A549 (cell line): ENCODE data around the gene TUT7. TPM values are rescaled to one million over a fixed set of nuclear protein-coding genes. Genes with fewer than 3 reads are reported as not detected.

ENCODE experiments used
- ATAC-seq, 2 experiments: fragments of 200-7000 bp in 1 of 2; fragments of >200 bp in 1 of 2; cut with Nextera tagmentation in 1 of 2; cut with Tn5 transposase in 1 of 2; 3 replicates each; pipeline versions ENCODE4 v1.8.0 to v1.9.1; 2018 to 2020; ENCODE audit warnings: mild to moderate bottlenecking in 1 of 2, moderate library complexity in 1 of 2
- CTCF ChIA-PET: fragments of 300-600 bp; sonication (Branson Sonifier 250); formaldehyde crosslinking; extraction: SDS; loops from one replicate; lab custom pipeline; 2021; ENCODE audit warnings: antibody characterized with exemption, inconsistent platforms; lab: Yijun Ruan, JAX
- POLR2A ChIA-PET: fragments of 350-600 bp; formaldehyde crosslinking; extraction: SDS; loops from one replicate; lab custom pipeline; 2021; ENCODE audit warnings: antibody characterized with exemption, inconsistent platforms; lab: Yijun Ruan, JAX
- DNase-seq, 2 experiments: peaks; one replicate each; pipeline versions ENCODE4 v3.0.0 to v3.0.0-alpha.2; 2011 to 2016; ENCODE audit warnings: low read depth in 1 of 2, low spot score in 1 of 2
- FAIRE-seq: peaks from 2 replicates; lab custom pipeline; 2011; peaks lifted over from hg19 to GRCh38; lab: Jason Lieb, UNC
- H3K27ac ChIP-seq, 2 experiments: fragments of >200 bp; sonication (Bioruptor Twin); formaldehyde crosslinking; 3 replicates each; pipeline ENCODE4 v1.5.1; 2016 to 2017
- H3K4me1 ChIP-seq: fragments of >200 bp; sonication (Bioruptor Twin); formaldehyde crosslinking; 3 replicates; pipeline ENCODE4 v1.6.1; 2016
- H3K4me2 ChIP-seq: fragments of >200 bp; sonication (Bioruptor Twin); formaldehyde crosslinking; 3 replicates; pipeline ENCODE4 v1.6.1; 2016
- H3K4me3 ChIP-seq: fragments of >200 bp; sonication (Bioruptor Twin); formaldehyde crosslinking; 3 replicates; pipeline ENCODE4 v1.5.1; 2016
- H3K9me3 ChIP-seq: fragments of >200 bp; sonication (Bioruptor Twin); formaldehyde crosslinking; 3 replicates; pipeline ENCODE4 v1.6.1; 2016
- ATOH8 ChIP-seq: fragments of 250-450 bp; sonication (Bioruptor Pico); IDR thresholded peaks from 2 replicates; pipeline ENCODE4 v1.5.0; 2020; ENCODE audit warnings: low read depth, mild to moderate bottlenecking, moderate library complexity
- CBX2 ChIP-seq: fragments of 200-600 bp; sonication (generic); IDR thresholded peaks from 2 replicates; pipeline ENCODE4 v1.6.1; 2016; ENCODE audit warnings: low read depth, mild to moderate bottlenecking, borderline replicate concordance
- CHD2 ChIP-seq: fragments of 150-350 bp; IDR thresholded peaks from 2 replicates; pipeline ENCODE4 v1.6.1; 2014; ENCODE audit warnings: low read length; ENCODE audit not compliant: partially characterized antibody
- CHD4 ChIP-seq: fragments of 200-600 bp; sonication (generic); IDR thresholded peaks from 2 replicates; pipeline ENCODE4 v1.6.1; 2016; ENCODE audit warnings: antibody characterized with exemption, mild to moderate bottlenecking, borderline replicate concordance
- EHF ChIP-seq: fragments of 250-450 bp; sonication (Bioruptor Pico); IDR thresholded peaks from 2 replicates; pipeline ENCODE4 v1.5.0; 2020; ENCODE audit warnings: mild to moderate bottlenecking
- ELK1 ChIP-seq: fragments of 150-350 bp; IDR thresholded peaks from 2 replicates; pipeline ENCODE4 v1.6.1; 2014; ENCODE audit warnings: low read depth, mild to moderate bottlenecking, low read length
- ESRRA ChIP-seq: fragments of 150-350 bp; IDR thresholded peaks from 2 replicates; pipeline ENCODE4 v1.6.1; 2014; ENCODE audit warnings: mild to moderate bottlenecking, low read length, borderline replicate concordance
- FOXS1 ChIP-seq: fragments of 250-450 bp; sonication (Bioruptor Pico); IDR thresholded peaks from 2 replicates; pipeline ENCODE4 v1.5.0; 2020; ENCODE audit warnings: mild to moderate bottlenecking, moderate library complexity
- HDAC2 ChIP-seq: fragments of 200-600 bp; sonication (generic); IDR thresholded peaks from 2 replicates; pipeline ENCODE4 v1.6.1; 2016
- MYC ChIP-seq: IDR thresholded peaks from 2 replicates; pipeline ENCODE4 v1.6.1; 2012; ENCODE audit warnings: mild to moderate bottlenecking, inconsistent platforms, low read length, improper control_type of control experiment, borderline replicate concordance
- NFE2L2 ChIP-seq: fragments of 150-350 bp; conservative IDR thresholded peaks from 2 replicates; pipeline ENCODE4 v1.6.1; 2014; ENCODE audit warnings: low read length
- NPAS2 ChIP-seq: fragments of 250-450 bp; sonication (Bioruptor Pico); IDR thresholded peaks from 2 replicates; pipeline ENCODE4 v1.8.0; 2022; ENCODE audit warnings: mild to moderate bottlenecking, moderate library complexity, borderline replicate concordance
- NR3C1 ChIP-seq: fragments of >200 bp; sonication (Bioruptor Twin); formaldehyde crosslinking; IDR thresholded peaks from 3 replicates; pipeline ENCODE4 v1.6.1; 2017
- POLR2AphosphoS2 ChIP-seq: conservative IDR thresholded peaks from 2 replicates; pipeline ENCODE4 v1.6.1; 2012; ENCODE audit warnings: low read length, improper control_type of control experiment, inconsistent platforms
- RAD21 ChIP-seq, 2 experiments: fragments of >200 bp in 1 of 2; sonication (Bioruptor Twin) in 1 of 2; formaldehyde crosslinking in 1 of 2; IDR thresholded peaks in 1 of 2; conservative IDR thresholded peaks in 1 of 2; 2 replicates in 1 of 2; 3 replicates in 1 of 2; pipeline ENCODE4 v1.6.1; 2012 to 2018; ENCODE audit warnings: inconsistent platforms in 1 of 2
- RCOR1 ChIP-seq: fragments of 150-350 bp; IDR thresholded peaks from 2 replicates; pipeline ENCODE4 v1.6.1; 2014; ENCODE audit warnings: antibody characterized with exemption, low read length, low read depth
- RFX5 ChIP-seq: fragments of 450-650 bp; IDR thresholded peaks from 2 replicates; pipeline ENCODE4 v1.7.1; 2014; ENCODE audit warnings: antibody characterized with exemption, mild to moderate bottlenecking, moderate library complexity
- RNF2 ChIP-seq: fragments of 200-600 bp; sonication (generic); IDR thresholded peaks from 2 replicates; pipeline ENCODE4 v1.6.1; 2016; ENCODE audit warnings: low read depth, mild to moderate bottlenecking, antibody characterized with exemption, moderate library complexity, borderline replicate concordance
- ZC3H11A ChIP-seq: fragments of 450-650 bp; IDR thresholded peaks from 2 replicates; pipeline ENCODE4 v1.6.1; 2014; ENCODE audit warnings: antibody characterized with exemption, mild to moderate bottlenecking
- ZNF302 ChIP-seq: fragments of 250-450 bp; sonication (Bioruptor Pico); IDR thresholded peaks from 2 replicates; pipeline ENCODE4 v1.9.0; 2021; ENCODE audit warnings: inconsistent platforms, mild to moderate bottlenecking, moderate library complexity
- WGBS: methylation state at CpG from one replicate; pipeline ENCODE4 v1.1.6; 2017; ENCODE audit errors: missing lambda C conversion rate; 5-methylcytosine and 5-hydroxymethylcytosine counted together
- polyA plus RNA-seq, 4 experiments: library from polyadenylated mRNA; depleted of rRNA in 3 of 4; stranded (reverse); fragments of >200 nt; fragmentation: RNase III in 1 of 4; extraction: RNeasy Plus Mini Kit Qiagen cat#74134 plus additional on column Dnase treatment in 1 of 4; gene quantifications; 2 replicates in 3 of 4; 3 replicates in 1 of 4; pipeline ENCODE4 v1.2.3, GENCODE V29; 2011 to 2017
- TF ChIP-seq, protein P1 (sequence below): IDR thresholded peaks from 2 replicates; pipeline ENCODE4 v1.6.1; 2012

TUT7 gene
- polyA plus RNA-seq, 2 of the 4 experiments (the other 2 are of a cell fraction) = 12.1 to 27.0 TPM

DNA sequence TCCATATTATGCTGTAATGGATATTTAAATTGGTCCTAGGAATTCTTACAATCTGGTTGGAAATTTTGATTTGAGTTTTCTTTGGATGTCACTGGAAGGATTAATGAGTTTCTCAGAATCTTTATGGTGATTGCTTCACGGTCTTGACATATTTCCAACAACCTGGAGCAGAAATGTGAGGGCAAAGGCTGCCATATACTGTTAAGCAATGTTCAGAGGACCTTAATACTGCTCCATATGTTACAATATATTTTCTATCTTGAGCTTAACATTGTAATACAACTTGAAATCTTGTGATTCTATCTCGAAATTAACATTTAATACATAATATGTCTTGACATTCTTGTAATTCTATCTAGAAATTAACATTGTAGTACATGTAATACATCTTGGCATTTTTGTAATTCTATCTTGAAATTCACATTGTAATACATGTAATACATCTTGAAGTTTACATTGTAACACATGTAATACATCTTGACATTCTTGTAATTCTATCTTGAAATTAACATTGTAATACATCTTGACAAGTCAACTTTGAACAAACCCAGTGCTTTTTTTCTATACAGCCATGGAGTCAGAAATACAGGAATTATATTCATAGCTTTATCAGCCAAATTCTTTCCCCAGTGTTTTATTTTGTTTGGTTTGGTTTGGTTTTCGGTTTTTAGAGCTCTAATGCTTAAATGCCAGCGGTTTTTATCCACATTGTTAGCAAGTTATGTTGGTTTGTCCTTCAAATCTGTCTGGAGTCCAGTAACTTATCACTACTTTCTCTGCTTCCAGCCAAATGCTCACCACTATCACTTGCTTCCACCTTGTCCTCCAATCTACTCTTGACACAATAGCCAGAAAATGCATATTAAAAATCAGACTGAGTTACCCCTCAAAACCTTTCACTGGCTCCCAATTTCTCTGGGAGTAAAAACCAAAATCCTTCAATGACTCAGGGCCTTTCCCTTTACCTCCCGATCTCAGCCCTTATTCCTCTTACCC is 3.0 kb upstream of the TUT7 start:
- peaks cover 10% of the 10 kb centered on the region for H3K4me1 ChIP-seq
- no peak for ATAC-seq
- ChIA-PET CTCF (no interaction called here), POLR2A (no interaction called here)
- H3K27ac ChIP-seq = no peak overlapping the region
- no peak overlapping the region for H3K4me2 ChIP-seq
- FAIRE-seq = no peak
- 37% methylated on average over 5 of the region's 5 CpGs for WGBS
- no peaks in the 10 kb centered on the region for H3K9me3 ChIP-seq
- no peak for TF ChIP-seq NPAS2
- no peak for TF ChIP-seq RCOR1
- TF ChIP-seq POLR2AphosphoS2 = no peak
- TF ChIP-seq FOXS1 (CRISPR knock-in tag) = no peak
- TF ChIP-seq EHF = no peak
- no peak for TF ChIP-seq MYC
- no peak for TF ChIP-seq CHD4
- no peak for TF ChIP-seq NR3C1
- no peak for TF ChIP-seq RAD21 (conservative IDR thresholded peaks at IDR 0.05 in 1 of 2, IDR thresholded peaks at IDR 0.05 in 1 of 2)
- TF ChIP-seq ZC3H11A = no peak
- TF ChIP-seq ESRRA = no peak
- TF ChIP-seq NFE2L2 = no peak
- TF ChIP-seq, protein P1, sequence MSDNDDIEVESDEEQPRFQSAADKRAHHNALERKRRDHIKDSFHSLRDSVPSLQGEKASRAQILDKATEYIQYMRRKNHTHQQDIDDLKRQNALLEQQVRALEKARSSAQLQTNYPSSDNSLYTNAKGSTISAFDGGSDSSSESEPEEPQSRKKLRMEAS = no peak
- no peak for TF ChIP-seq ELK1
- TF ChIP-seq ATOH8 (CRISPR knock-in tag) = no peak
- no peak for TF ChIP-seq ZNF302 (CRISPR knock-in tag)
- H3K4me3 ChIP-seq = no peak overlapping the region
- DNase-seq = no peak

GRCh38 chr9:86355814-86356213 is 1.6 kb upstream of the TUT7 start:
- FAIRE-seq = no peak
- no peak for TF ChIP-seq CHD4
- no peak for TF ChIP-seq CBX2
- no peak for TF ChIP-seq HDAC2
- TF ChIP-seq NPAS2 = no peak
- TF ChIP-seq ATOH8 (CRISPR knock-in tag) = no peak
- Histone ChIP-seq H3K4me3 (no peak overlapping the region), H3K27ac (no peak overlapping the region), H3K4me1 (peaks cover 19% of the 10 kb centered on the region), H3K4me2 (no peak overlapping the region), H3K9me3 (no peaks in the 10 kb centered on the region)
- WGBS = 85% methylated on average over 4 of the region's 4 CpGs
- CTCF ChIA-PET = interaction anchor here (0.9 kb wide), 1 partner anchor 50 kb away, joined by 3 read pairs; no protein-coding TSS in a partner anchor
- POLR2A ChIA-PET = no interaction called here
- no peak for DNase-seq
- no peak for ATAC-seq

DNA sequence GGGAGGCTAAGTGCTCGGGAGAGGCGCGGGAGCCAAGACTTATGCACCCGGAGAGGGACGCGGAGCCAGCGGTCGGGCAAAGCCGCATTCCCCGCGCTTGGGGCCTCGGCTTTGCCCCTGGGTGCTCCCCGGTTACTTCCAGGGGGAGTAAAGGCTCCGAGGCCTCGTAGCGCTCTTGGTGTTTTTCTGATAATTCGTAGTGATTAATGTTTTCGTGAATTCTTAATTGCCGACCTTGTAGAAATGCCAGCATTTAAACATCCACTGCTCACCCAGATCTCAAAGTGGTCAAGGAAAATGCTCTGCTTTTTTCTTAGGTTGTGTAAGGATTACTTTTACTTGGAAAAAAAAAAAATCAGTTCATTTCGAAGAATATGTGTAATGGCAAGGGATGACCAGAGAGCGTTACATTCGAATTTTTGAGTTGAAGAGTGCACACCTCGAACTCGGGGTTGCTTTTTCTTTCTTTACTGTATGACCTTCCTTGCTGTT is 654 bp upstream of the TUT7 start:
- Histone ChIP-seq H3K4me3 (peak overlapping the region; percentile 74), H3K4me1 (peaks cover 20% of the 10 kb centered on the region), H3K4me2 (peak overlapping the region; percentile 93), H3K9me3 (no peaks in the 10 kb centered on the region), H3K27ac (peak overlapping the region; percentile 76 to 98)
- no peak for FAIRE-seq
- peak in 1 of 2 experiments; percentile 53 for DNase-seq
- ChIA-PET CTCF (interaction anchor here (0.9 kb wide), 1 partner anchor 51 kb away, joined by 3 read pairs; no protein-coding TSS in a partner anchor), POLR2A (no interaction called here)
- WGBS = 22% methylated on average over 17 of the region's 24 CpGs
- TF ChIP-seq RNF2 (peak; percentile 45; the same call in 1 of the 2 replicates), CHD2 (no peak), RFX5 (no peak), RAD21 (conservative IDR thresholded peaks at IDR 0.05 in 1 of 2, IDR thresholded peaks at IDR 0.05 in 1 of 2) (0 out of 5 replicates have a peak, but pooled peaks of 1 of the 2 experiments have one; percentile 4)
- peak; percentile 41 to 77; a peak in 3 of 6 replicates for ATAC-seq
